ENCODE data around the gene PFN2. TPM values are rescaled to one million over a fixed set of nuclear protein-coding genes. Genes with fewer than 3 reads are reported as not detected.
"Not testable (repeated sequence)": the region's sequence is repeated elsewhere in the genome, so short reads cannot be mapped to it uniquely, and the experiment has no call there.

PFN2 gene
- 60.3 TPM for total RNA-seq

GRCh38 chr3:149970716-149971402, at the start of gene PFN2:
Gene PFN2 (minus strand): TSS chr3:149970895. CDS start chr3:149970856, 39 bp downstream.
- peak; percentile 33 for DNase-seq (ENCODE audit: low spot score)

- no peak for DNase-seq (ENCODE audit: low spot score)
These were observed 45.2 kb upstream of the PFN2 start for GRCh38 chr3:150015901-150016300.

- DNase-seq (ENCODE audit: low spot score): no peak
These were observed 44.1 kb upstream of the PFN2 start for GRCh38 chr3:150014782-150015181.

- no peak for DNase-seq (ENCODE audit: low spot score)
These were observed 43.1 kb upstream of the PFN2 start for GRCh38 chr3:150013801-150014200.

- no peak for DNase-seq (ENCODE audit: low spot score)
These were observed 36.1 kb upstream of the PFN2 start for GRCh38 chr3:150006794-150007193.

- DNase-seq (ENCODE audit: low spot score): no peak
These were observed 34.8 kb upstream of the PFN2 start for GRCh38 chr3:150005243-150006112.

- no peak for DNase-seq (ENCODE audit: low spot score)
These were observed 29.9 kb upstream of the PFN2 start for GRCh38 chr3:150000641-150001040.

GRCh38 chr3:149999421-149999820, 28.7 kb upstream of the PFN2 start:
- DNase-seq (ENCODE audit: low spot score): no peak

- no peak for DNase-seq (ENCODE audit: low spot score)
These were observed 28.3 kb upstream of the PFN2 start for GRCh38 chr3:149998946-149999345.

GRCh38 chr3:149992416-149993058, 21.8 kb upstream of the PFN2 start:
- no peak for DNase-seq (ENCODE audit: low spot score)

- no peak for DNase-seq (ENCODE audit: low spot score)
These were observed 19.8 kb upstream of the PFN2 start for GRCh38 chr3:149990423-149990948.

GRCh38 chr3:149989307-149989706, 18.6 kb upstream of the PFN2 start:
- DNase-seq (ENCODE audit: low spot score): no peak

- no peak for DNase-seq (ENCODE audit: low spot score)
These were observed 12.9 kb upstream of the PFN2 start for GRCh38 chr3:149983628-149984027.

GRCh38 chr3:149983053-149983452, 12.4 kb upstream of the PFN2 start:
- not testable (repeated sequence) for DNase-seq (ENCODE audit: low spot score)

GRCh38 chr3:149981979-149982378, 11.3 kb upstream of the PFN2 start:
- not testable (repeated sequence) for DNase-seq (ENCODE audit: low spot score)

- DNase-seq (ENCODE audit: low spot score): no peak
These were observed 6.7 kb upstream of the PFN2 start for GRCh38 chr3:149977386-149977785.

GRCh38 chr3:149975919-149976318, 5.2 kb upstream of the PFN2 start:
- no peak for DNase-seq (ENCODE audit: low spot score)

GRCh38 chr3:149971403-149972075, 844 bp upstream of the PFN2 start:
- DNase-seq (ENCODE audit: low spot score): peak; percentile 30

GRCh38 chr3:149969940-149970715, 567 bp downstream of the PFN2 start:
- peak; percentile 84 for DNase-seq (ENCODE audit: low spot score)

GRCh38 chr3:149969110-149969939, 1.4 kb downstream of the PFN2 start:
- peak; percentile 28 for DNase-seq (ENCODE audit: low spot score)
